ENCODE results near the gene FGF9.

Gene FGF9

GRCh38 chr13:21670883-21671619 lies at the start of gene FGF9:
FGF9 (plus strand) TSS chr13:21671073; CDS start chr13:21671913, 840 bp downstream.
- DNase-seq (ENCODE audit: low read depth in 1 of 2, low spot score in 1 of 2): peak; percentile 83 to 87
- in situ Hi-C loops (cut with HindIII; ENCODE audit: low pct_unique_long_range_greater_than_20kb, low sequenced_read_pairs): no loop called here
- TF ChIP-seq JUND (IDR thresholded peaks at IDR 0.05; ENCODE audit: low read depth): no peak

DNA sequence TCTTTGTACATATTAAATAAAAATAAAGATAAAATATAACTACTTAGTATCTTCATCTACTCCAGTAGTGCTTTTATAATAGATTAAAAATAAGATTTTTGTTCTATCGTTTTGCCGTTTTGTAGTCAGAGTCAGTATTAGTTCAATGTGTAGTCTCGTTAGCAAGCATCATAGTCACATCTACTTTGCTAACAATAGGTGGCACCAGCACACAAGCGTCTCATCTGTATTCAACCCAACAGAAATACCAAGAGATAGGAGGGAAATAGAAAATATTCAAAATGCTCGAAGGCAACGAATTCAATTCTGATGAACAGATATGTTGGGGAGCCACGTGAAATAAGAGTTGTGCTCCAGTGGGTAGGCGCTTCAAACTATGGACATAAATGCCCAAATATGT lies 45.5 kb upstream of the FGF9 start:
- in situ Hi-C loops (cut with HindIII; ENCODE audit: low pct_unique_long_range_greater_than_20kb, low sequenced_read_pairs): no loop called here
- no peak for TF ChIP-seq JUND (IDR thresholded peaks at IDR 0.05; ENCODE audit: low read depth)
- peak; percentile 18 to 62 for DNase-seq (ENCODE audit: low read depth in 1 of 2, low spot score in 1 of 2)

GRCh38 chr13:21632196-21632595 lies 38.7 kb upstream of the FGF9 start:
- in situ Hi-C loops (cut with HindIII; ENCODE audit: low pct_unique_long_range_greater_than_20kb, low sequenced_read_pairs): no loop called here
- TF ChIP-seq JUND (IDR thresholded peaks at IDR 0.05; ENCODE audit: low read depth): no peak
- DNase-seq (ENCODE audit: low read depth in 1 of 2, low spot score in 1 of 2): no peak

- TF ChIP-seq JUND (IDR thresholded peaks at IDR 0.05; ENCODE audit: low read depth): no peak
- no peak for DNase-seq (ENCODE audit: low read depth in 1 of 2, low spot score in 1 of 2)
- in situ Hi-C loops (cut with HindIII; ENCODE audit: low pct_unique_long_range_greater_than_20kb, low sequenced_read_pairs): no loop called here
These were observed 34.2 kb upstream of the FGF9 start for GRCh38 chr13:21636656-21637055.

- in situ Hi-C loops (cut with HindIII; ENCODE audit: low pct_unique_long_range_greater_than_20kb, low sequenced_read_pairs): no loop called here
- TF ChIP-seq JUND (IDR thresholded peaks at IDR 0.05; ENCODE audit: low read depth): no peak
- DNase-seq (ENCODE audit: low read depth in 1 of 2, low spot score in 1 of 2): no peak
These were observed 33.6 kb upstream of the FGF9 start for GRCh38 chr13:21637296-21637695.

DNA sequence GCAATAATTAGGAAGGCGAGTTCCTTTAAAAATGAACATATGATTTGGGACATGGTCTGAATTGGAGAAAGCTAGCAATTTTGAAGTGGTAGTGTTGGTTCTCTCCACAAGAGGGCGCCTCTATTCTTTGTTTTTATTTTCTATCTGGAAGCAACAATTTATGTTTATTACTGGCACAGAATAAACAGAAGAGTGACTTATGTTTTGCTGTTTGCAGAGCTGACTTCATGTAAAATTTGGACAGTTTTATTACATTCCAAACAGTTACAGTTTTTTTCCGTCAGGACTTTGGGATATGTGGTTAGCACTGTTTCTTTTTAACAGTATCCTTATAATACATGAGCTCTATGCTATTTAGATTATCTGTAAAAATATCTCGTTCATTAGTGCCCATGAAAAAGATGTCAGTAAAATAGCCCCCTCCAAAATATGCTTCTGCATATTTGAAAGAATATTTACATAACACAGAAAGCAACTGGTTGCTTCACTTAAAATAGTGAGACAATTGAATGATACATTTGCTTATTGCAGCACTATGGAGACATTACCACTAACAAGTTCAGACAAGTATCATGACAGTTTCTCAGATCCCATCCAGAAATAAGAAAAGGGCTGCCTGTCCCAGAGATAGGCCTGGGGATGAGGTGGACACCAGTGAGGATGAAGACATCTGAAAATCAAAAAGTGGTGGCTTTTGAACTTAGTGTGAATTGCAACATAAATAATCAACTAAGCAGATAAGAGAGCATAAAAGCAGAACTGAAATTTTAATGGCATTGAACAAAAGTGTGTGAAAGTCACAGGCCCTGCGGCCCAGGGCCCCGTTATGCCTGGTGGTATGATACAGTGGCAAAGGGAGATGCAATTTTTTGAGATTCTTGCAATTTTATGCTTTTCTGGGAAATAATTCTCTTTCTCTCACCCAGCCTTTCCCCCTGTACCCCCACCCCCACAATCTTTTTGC lies 32.3 kb upstream of the FGF9 start:
- no peak for TF ChIP-seq JUND (IDR thresholded peaks at IDR 0.05; ENCODE audit: low read depth)
- in situ Hi-C loops (cut with HindIII; ENCODE audit: low pct_unique_long_range_greater_than_20kb, low sequenced_read_pairs): no loop called here
- peak in 1 of 2 experiments; percentile 29 for DNase-seq (ENCODE audit: low read depth in 1 of 2, low spot score in 1 of 2)

GRCh38 chr13:21639561-21639960 lies 31.3 kb upstream of the FGF9 start:
- DNase-seq (ENCODE audit: low read depth in 1 of 2, low spot score in 1 of 2): no peak
- TF ChIP-seq JUND (IDR thresholded peaks at IDR 0.05; ENCODE audit: low read depth): no peak
- in situ Hi-C loops (cut with HindIII; ENCODE audit: low pct_unique_long_range_greater_than_20kb, low sequenced_read_pairs): no loop called here

DNA sequence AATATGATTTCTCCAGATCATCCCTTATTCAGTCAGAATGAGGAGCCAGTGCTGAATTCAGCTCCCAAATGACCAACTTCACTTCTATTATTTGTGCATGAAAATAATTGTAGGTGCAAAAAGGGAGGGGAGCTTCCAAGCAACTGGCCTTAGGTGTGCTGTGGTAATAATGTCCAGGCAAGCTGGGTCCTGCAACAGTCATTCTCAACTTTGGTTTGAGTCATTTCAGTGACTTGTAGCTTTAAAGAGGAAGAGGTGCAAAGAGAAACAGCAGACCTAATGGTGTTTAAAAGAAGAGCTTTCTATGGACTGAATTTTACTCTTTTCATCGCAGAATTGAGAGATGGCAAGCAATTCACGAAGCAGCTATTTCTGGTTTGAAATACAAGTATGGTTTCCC lies 29.2 kb upstream of the FGF9 start:
- no peak for TF ChIP-seq JUND (IDR thresholded peaks at IDR 0.05; ENCODE audit: low read depth)
- in situ Hi-C loops (cut with HindIII; ENCODE audit: low pct_unique_long_range_greater_than_20kb, low sequenced_read_pairs): no loop called here
- DNase-seq (ENCODE audit: low read depth in 1 of 2, low spot score in 1 of 2): no peak

GRCh38 chr13:21657538-21657937 lies 13.3 kb upstream of the FGF9 start:
- in situ Hi-C loops (cut with HindIII; ENCODE audit: low pct_unique_long_range_greater_than_20kb, low sequenced_read_pairs): no loop called here
- TF ChIP-seq JUND (IDR thresholded peaks at IDR 0.05; ENCODE audit: low read depth): no peak
- DNase-seq (ENCODE audit: low read depth in 1 of 2, low spot score in 1 of 2): no peak

GRCh38 chr13:21659087-21659486 lies 11.8 kb upstream of the FGF9 start:
- in situ Hi-C loops (cut with HindIII; ENCODE audit: low pct_unique_long_range_greater_than_20kb, low sequenced_read_pairs): no loop called here
- no peak for DNase-seq (ENCODE audit: low read depth in 1 of 2, low spot score in 1 of 2)
- no peak for TF ChIP-seq JUND (IDR thresholded peaks at IDR 0.05; ENCODE audit: low read depth)

DNA sequence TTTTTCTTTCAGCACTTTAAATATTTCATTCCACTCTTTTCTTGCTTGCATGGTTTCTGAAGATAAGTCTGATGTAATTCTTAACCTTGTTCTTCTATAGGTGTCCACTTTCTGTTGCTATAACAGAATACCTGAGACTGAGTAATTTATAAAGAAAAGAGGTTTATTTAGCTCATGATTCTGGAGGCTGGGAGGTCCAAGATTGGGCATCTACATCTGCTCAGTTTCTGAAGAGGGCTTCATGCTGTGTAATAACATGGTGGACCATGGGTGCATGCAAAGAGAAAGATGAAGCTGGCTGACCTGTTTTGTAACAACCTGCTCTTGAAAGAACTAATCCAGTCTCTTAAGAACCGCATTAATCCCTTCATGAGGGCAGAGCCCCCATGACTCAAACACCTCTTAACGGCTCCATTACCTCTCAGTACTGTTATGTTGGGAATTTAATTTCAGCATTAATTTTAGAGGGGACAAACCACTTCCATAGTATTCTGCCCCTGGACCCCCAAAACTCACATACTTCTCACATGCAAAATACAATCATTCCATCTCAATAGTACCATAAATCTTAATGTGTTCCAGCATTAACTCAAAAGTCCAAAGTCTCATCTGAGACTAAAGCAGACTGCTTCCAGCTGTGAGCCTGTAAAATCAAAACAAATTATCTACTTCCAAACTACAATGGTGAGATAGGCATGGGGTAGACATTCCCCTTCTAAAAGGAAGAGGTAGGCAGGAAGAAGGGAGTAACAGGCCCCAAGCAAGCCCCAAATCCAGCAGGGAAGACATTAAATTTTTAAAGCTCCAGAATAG lies 9.6 kb upstream of the FGF9 start:
- in situ Hi-C loops (cut with HindIII; ENCODE audit: low pct_unique_long_range_greater_than_20kb, low sequenced_read_pairs): no loop called here
- TF ChIP-seq JUND (IDR thresholded peaks at IDR 0.05; ENCODE audit: low read depth): no peak
- DNase-seq (ENCODE audit: low read depth in 1 of 2, low spot score in 1 of 2): no peak

- TF ChIP-seq JUND (IDR thresholded peaks at IDR 0.05; ENCODE audit: low read depth): no peak
- in situ Hi-C loops (cut with HindIII; ENCODE audit: low pct_unique_long_range_greater_than_20kb, low sequenced_read_pairs): no loop called here
- no peak for DNase-seq (ENCODE audit: low read depth in 1 of 2, low spot score in 1 of 2)
These were observed 7.7 kb upstream of the FGF9 start for GRCh38 chr13:21663197-21663596.

Measured in T47D (cell line).